ENCODE results near the gene BAZ2B.

DNA sequence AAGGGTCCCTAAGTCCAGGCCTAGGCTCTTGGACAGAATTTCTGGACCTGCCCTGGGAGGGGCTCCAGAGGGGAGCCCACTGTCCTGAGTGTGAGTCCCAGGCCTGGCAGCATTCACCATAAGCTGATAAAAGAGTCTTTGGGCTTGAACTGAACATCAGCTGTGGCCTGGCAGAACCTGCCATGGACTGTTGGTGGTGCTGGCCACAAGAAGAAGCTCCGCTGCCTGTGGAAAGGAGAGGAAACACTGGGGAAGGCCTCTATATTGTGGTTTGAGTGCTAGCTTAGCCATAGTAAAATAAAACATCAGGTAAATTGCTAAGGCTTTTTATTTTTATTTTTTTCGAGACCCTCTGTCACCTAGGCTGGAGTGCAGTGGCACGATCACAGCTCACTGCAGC, 20.9 kb upstream of the BAZ2B start:
- no peak for TF ChIP-seq POLR2A (IDR thresholded peaks at IDR 0.05; ENCODE audit: low read depth, low read length)
- TF ChIP-seq, protein P1, sequence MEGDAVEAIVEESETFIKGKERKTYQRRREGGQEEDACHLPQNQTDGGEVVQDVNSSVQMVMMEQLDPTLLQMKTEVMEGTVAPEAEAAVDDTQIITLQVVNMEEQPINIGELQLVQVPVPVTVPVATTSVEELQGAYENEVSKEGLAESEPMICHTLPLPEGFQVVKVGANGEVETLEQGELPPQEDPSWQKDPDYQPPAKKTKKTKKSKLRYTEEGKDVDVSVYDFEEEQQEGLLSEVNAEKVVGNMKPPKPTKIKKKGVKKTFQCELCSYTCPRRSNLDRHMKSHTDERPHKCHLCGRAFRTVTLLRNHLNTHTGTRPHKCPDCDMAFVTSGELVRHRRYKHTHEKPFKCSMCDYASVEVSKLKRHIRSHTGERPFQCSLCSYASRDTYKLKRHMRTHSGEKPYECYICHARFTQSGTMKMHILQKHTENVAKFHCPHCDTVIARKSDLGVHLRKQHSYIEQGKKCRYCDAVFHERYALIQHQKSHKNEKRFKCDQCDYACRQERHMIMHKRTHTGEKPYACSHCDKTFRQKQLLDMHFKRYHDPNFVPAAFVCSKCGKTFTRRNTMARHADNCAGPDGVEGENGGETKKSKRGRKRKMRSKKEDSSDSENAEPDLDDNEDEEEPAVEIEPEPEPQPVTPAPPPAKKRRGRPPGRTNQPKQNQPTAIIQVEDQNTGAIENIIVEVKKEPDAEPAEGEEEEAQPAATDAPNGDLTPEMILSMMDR (IDR thresholded peaks at IDR 0.05; ENCODE audit: extremely low read depth in 1 of 2, insufficient read depth in 1 of 2, low read depth in 1 of 2, low read length in 2 of 2) = no peak

Data from endothelial cell of umbilical vein (primary cell).